ENCODE data around the gene FOXK1. TPM values are rescaled to one million over a fixed set of nuclear protein-coding genes. Genes with fewer than 3 reads are reported as not detected.

Gene FOXK1
- total and polyA plus RNA-seq, 2 of the 13 experiments (the other 11 are each of a cell fraction or from before 2014, with no cell fraction given), result 4.6 to 8.8 TPM

DNA sequence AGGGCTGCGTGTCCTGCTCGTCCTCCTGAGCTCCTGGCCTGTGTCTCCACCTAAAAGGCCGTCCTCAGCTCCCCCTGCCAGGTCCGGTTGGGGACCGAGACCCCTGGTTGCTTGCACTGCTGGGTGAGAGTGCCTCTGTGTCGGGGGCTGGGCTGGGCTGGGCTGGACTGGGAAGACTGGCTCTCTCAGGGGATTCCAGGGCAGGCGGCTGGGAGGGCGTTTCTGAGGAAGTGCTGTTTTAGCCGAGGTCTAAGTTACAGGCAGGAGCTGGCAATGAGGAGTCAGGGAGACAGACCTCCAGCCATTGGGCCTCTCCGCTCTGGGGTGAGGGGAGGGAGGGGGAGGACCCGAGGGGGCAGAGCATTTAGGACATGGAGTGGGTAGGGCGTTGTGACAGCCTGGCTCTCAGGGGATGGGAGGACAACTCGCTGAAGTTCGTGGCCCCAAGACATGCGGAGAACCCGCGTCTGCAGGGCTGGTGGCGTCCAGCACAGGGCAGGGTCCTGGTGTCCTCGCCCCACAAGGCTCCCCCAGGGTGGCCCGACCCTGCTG, 20.9 kb downstream of the FOXK1 start:
- FAIRE-seq, result no peak
- H3K79me2 ChIP-seq (ENCODE audit: insufficient read depth, low read length), result peaks cover 83% of the 10 kb centered on the region
- DNase-seq (ENCODE audit: low spot score), result no peak
- in situ Hi-C loops (cut with HindIII; ENCODE audit: extremely low pct_ligation_motif_present, low pct_unique_long_range_greater_than_20kb), result no loop called here
- no peak overlapping the region for H2AFZ ChIP-seq (ENCODE audit: low read length)
- H3K4me1 ChIP-seq (ENCODE audit: insufficient read depth, low read length), result peaks cover 32% of the 10 kb centered on the region
- ChIA-PET POLR2A (no interaction called here), CTCF (ENCODE audit: low intra/inter-chr PET ratio, low total read pairs) (no interaction called here)
- no peaks in the 10 kb centered on the region for H3K9me3 ChIP-seq (ENCODE audit: low read length)
- H3K36me3 ChIP-seq (replicated peaks in 1 of 2; ENCODE audit: control insufficient read depth in 1 of 2, insufficient read depth in 2 of 2, low read length in 2 of 2), result peaks cover 1 to 6% of the 10 kb centered on the region in 2 experiments; a peak in 1 of 5 replicates
- H3K27me3 ChIP-seq (ENCODE audit: control insufficient read depth in 1 of 2, insufficient read depth in 2 of 2, low read length in 2 of 2), result no peaks in the 10 kb centered on the region
- no peak for ATAC-seq
- H3K9ac ChIP-seq (ENCODE audit: insufficient read depth, low read depth, low read length), result no peak overlapping the region
- no peak overlapping the region for H3K4me3 ChIP-seq (replicated peaks in 1 of 3; ENCODE audit: insufficient read depth in 1 of 3, low read depth in 2 of 3, low read length in 3 of 3)
- TF ChIP-seq NAIF1 (CRISPR knock-in tag; IDR thresholded peaks at IDR 0.05; ENCODE audit: borderline replicate concordance), result no peak
- TF ChIP-seq AGO2 (optimal IDR thresholded peaks at IDR 0.05; ENCODE audit: low read depth, low read length), result peak; percentile 19
- BruUV-seq (replicated peaks), result no TSS peak
- H4K20me1 ChIP-seq (ENCODE audit: insufficient read depth, low read length), result peaks cover 64% of the 10 kb centered on the region
- H3K27ac ChIP-seq (ENCODE audit: extremely low read length, insufficient read depth, low read length), result no peak overlapping the region
- WGBS (ENCODE audit: low lambda C conversion rate), result 99% methylated on average over 12 of the region's 20 CpGs
- H3K4me2 ChIP-seq (ENCODE audit: low read depth, low read length), result no peak overlapping the region
- intact Hi-C loops (cut with micrococcal nuclease; ENCODE audit: unreplicated experiment), result no loop called here

DNA sequence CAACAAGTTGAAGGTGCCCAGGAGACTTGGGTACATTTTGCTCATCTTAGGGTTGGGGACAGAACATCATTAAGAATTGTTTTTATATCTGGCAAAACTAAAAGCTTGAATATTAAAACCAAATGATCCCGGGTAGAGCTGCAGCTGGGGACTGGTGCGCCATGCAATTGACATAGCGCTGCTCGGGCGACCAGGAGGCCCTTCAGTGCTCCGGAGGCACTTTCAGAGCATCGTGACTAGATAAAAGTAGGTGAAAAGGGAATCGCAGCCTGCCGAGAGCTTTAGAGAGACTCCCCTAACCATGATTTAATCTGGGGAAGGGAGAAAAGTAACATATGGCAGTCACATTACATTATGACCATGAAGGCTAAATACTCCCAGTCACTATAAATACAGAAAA, 21.4 kb downstream of the FOXK1 start:
- WGBS (ENCODE audit: low lambda C conversion rate), result 98% methylated on average over 9 of the region's 9 CpGs
- Histone ChIP-seq H3K4me1 (ENCODE audit: insufficient read depth, low read length) (peaks cover 30% of the 10 kb centered on the region), H3K9ac (ENCODE audit: insufficient read depth, low read depth, low read length) (no peak overlapping the region), H3K27ac (ENCODE audit: extremely low read length, insufficient read depth, low read length) (no peak overlapping the region), H3K9me3 (ENCODE audit: low read length) (no peaks in the 10 kb centered on the region), H3K27me3 (ENCODE audit: control insufficient read depth in 1 of 2, insufficient read depth in 2 of 2, low read length in 2 of 2) (no peaks in the 10 kb centered on the region), H4K20me1 (ENCODE audit: insufficient read depth, low read length) (peaks cover 59% of the 10 kb centered on the region), H3K79me2 (ENCODE audit: insufficient read depth, low read length) (peaks cover 83% of the 10 kb centered on the region), H3K4me3 (replicated peaks in 1 of 3; ENCODE audit: insufficient read depth in 1 of 3, low read depth in 2 of 3, low read length in 3 of 3) (no peak overlapping the region), H3K36me3 (replicated peaks in 1 of 2; ENCODE audit: control insufficient read depth in 1 of 2, insufficient read depth in 2 of 2, low read length in 2 of 2) (peaks cover 1 to 6% of the 10 kb centered on the region in 2 experiments; a peak in 1 of 5 replicates), H3K4me2 (ENCODE audit: low read depth, low read length) (no peak overlapping the region), H2AFZ (ENCODE audit: low read length) (no peak overlapping the region)
- FAIRE-seq (no peak), DNase-seq (ENCODE audit: low spot score) (no peak), ATAC-seq (no peak)
- in situ Hi-C loops (cut with HindIII; ENCODE audit: extremely low pct_ligation_motif_present, low pct_unique_long_range_greater_than_20kb) (no loop called here), intact Hi-C loops (cut with micrococcal nuclease; ENCODE audit: unreplicated experiment) (no loop called here)
- CTCF ChIA-PET (ENCODE audit: low intra/inter-chr PET ratio, low total read pairs), result no interaction called here
- POLR2A ChIA-PET, result no interaction called here
- BruUV-seq (replicated peaks), result no TSS peak
- TF ChIP-seq, protein P1, sequence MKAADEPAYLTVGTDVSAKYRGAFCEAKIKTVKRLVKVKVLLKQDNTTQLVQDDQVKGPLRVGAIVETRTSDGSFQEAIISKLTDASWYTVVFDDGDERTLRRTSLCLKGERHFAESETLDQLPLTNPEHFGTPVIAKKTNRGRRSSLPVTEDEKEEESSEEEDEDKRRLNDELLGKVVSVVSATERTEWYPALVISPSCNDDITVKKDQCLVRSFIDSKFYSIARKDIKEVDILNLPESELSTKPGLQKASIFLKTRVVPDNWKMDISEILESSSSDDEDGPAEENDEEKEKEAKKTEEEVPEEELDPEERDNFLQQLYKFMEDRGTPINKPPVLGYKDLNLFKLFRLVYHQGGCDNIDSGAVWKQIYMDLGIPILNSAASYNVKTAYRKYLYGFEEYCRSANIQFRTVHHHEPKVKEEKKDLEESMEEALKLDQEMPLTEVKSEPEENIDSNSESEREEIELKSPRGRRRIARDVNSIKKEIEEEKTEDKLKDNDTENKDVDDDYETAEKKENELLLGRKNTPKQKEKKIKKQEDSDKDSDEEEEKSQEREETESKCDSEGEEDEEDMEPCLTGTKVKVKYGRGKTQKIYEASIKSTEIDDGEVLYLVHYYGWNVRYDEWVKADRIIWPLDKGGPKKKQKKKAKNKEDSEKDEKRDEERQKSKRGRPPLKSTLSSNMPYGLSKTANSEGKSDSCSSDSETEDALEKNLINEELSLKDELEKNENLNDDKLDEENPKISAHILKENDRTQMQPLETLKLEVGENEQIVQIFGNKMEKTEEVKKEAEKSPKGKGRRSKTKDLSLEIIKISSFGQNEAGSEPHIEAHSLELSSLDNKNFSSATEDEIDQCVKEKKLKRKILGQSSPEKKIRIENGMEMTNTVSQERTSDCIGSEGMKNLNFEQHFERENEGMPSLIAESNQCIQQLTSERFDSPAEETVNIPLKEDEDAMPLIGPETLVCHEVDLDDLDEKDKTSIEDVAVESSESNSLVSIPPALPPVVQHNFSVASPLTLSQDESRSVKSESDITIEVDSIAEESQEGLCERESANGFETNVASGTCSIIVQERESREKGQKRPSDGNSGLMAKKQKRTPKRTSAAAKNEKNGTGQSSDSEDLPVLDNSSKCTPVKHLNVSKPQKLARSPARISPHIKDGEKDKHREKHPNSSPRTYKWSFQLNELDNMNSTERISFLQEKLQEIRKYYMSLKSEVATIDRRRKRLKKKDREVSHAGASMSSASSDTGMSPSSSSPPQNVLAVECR (CRISPR knock-in tag; IDR thresholded peaks at IDR 0.05; ENCODE audit: borderline replicate concordance), result no peak
- TF ChIP-seq ZNF850 (CRISPR knock-in tag; conservative IDR thresholded peaks at IDR 0.05) (no peak), ZNF512B (CRISPR knock-in tag; IDR thresholded peaks at IDR 0.05; ENCODE audit: borderline replicate concordance) (no peak), THAP8 (CRISPR knock-in tag; IDR thresholded peaks at IDR 0.05; ENCODE audit: borderline replicate concordance) (no peak), MXD3 (CRISPR knock-in tag; IDR thresholded peaks at IDR 0.05) (no peak), ATF5 (CRISPR knock-in tag; IDR thresholded peaks at IDR 0.05; ENCODE audit: low read depth) (no peak)

Data from HepG2 (cell line).